WTC11 (cell line): ENCODE results near the gene PLAGL1.

Experiments
- ELF4 ChIP-seq: sonication (generic); formaldehyde crosslinking; IDR thresholded peaks from 2 replicates; pipeline ENCODE4 v1.8.1; 2022; ENCODE audit warnings: low read depth, mild to moderate bottlenecking, moderate library complexity, missing genetic modification reagents
- JUN ChIP-seq: sonication (generic); formaldehyde crosslinking; IDR thresholded peaks from 2 replicates; pipeline ENCODE4 v1.8.0; 2023; ENCODE audit warnings: mild to moderate bottlenecking, missing genetic modification reagents
- TF ChIP-seq, protein P1 (sequence below): fragments of 200-600 bp; IDR thresholded peaks from 2 replicates; pipeline ENCODE4 v1.8.0; 2022; ENCODE audit warnings: antibody characterized with exemption
- TF ChIP-seq, protein P2 (sequence below): sonication (generic); formaldehyde crosslinking; IDR thresholded peaks from 2 replicates; pipeline ENCODE4 v1.8.1; 2022; ENCODE audit warnings: low read depth, mild to moderate bottlenecking, moderate library complexity, missing genetic modification reagents, borderline replicate concordance

DNA sequence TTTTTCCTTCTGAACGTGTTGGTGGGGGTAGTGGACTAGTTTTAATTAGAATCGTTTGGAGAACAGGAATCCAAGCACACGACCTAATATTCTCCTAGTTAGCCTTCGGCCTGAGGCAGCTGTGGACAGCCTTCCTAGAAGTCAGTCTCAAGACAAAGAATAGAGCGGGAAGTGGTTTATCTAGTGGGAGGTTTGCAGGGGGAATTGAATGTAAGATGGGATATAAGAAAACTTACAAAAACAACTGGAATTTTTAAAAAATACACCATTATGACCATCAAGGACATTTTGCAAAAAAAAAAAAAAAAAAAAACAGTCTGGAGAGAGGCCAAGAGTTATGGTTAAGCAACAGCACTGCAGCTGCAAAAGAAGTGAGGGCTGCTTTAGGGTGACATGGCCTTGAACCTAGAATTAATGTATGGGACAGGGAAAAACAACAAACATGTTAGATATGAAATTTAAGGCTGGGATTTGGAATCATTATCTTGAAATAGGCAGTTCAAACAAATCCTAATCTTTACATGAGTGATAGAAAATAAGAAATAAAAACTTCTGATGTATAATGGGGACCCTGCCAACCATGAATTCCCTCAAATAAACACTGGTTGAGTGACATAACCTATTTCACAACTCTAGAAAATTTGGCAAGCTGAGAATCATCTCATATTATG is 40.2 kb downstream of the PLAGL1 start:
- no peak for TF ChIP-seq ELF4 (CRISPR knock-in tag)
- TF ChIP-seq, protein P1, sequence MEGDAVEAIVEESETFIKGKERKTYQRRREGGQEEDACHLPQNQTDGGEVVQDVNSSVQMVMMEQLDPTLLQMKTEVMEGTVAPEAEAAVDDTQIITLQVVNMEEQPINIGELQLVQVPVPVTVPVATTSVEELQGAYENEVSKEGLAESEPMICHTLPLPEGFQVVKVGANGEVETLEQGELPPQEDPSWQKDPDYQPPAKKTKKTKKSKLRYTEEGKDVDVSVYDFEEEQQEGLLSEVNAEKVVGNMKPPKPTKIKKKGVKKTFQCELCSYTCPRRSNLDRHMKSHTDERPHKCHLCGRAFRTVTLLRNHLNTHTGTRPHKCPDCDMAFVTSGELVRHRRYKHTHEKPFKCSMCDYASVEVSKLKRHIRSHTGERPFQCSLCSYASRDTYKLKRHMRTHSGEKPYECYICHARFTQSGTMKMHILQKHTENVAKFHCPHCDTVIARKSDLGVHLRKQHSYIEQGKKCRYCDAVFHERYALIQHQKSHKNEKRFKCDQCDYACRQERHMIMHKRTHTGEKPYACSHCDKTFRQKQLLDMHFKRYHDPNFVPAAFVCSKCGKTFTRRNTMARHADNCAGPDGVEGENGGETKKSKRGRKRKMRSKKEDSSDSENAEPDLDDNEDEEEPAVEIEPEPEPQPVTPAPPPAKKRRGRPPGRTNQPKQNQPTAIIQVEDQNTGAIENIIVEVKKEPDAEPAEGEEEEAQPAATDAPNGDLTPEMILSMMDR = no peak
- no peak for TF ChIP-seq JUN
- TF ChIP-seq, protein P2, sequence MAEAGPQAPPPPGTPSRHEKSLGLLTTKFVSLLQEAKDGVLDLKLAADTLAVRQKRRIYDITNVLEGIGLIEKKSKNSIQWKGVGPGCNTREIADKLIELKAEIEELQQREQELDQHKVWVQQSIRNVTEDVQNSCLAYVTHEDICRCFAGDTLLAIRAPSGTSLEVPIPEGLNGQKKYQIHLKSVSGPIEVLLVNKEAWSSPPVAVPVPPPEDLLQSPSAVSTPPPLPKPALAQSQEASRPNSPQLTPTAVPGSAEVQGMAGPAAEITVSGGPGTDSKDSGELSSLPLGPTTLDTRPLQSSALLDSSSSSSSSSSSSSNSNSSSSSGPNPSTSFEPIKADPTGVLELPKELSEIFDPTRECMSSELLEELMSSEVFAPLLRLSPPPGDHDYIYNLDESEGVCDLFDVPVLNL = no peak
